ENCODE measurements around the gene OARD1.

The OARD1 gene

GRCh38 chr6:41074692-41075436 lies 2.7 kb upstream of the OARD1 start:
- WGBS (ENCODE audit: insufficient coverage, insufficient read length) = no CpG with 5 or more reads among the region's 11 CpGs
- H3K27ac ChIP-seq (ENCODE audit: low read length) = no peak overlapping the region
- no peaks in the 10 kb centered on the region for H3K9me3 ChIP-seq (ENCODE audit: control insufficient read depth, insufficient read depth, low read length)
- no peaks in the 10 kb centered on the region for H3K27me3 ChIP-seq (ENCODE audit: control insufficient read depth, insufficient read depth, low read length)
- H3K36me3 ChIP-seq (ENCODE audit: control insufficient read depth, insufficient read depth, low read length) = peaks cover 5% of the 10 kb centered on the region; the same call in 1 of the 2 replicates
- no peaks in the 10 kb centered on the region for H3K4me1 ChIP-seq (ENCODE audit: control insufficient read depth, insufficient read depth, low read length)
- no peak for DNase-seq (ENCODE audit: low read depth, low spot score)
- no peak overlapping the region for H3K4me3 ChIP-seq (ENCODE audit: low read length)

GRCh38 chr6:41073968-41074691 lies 2.0 kb upstream of the OARD1 start:
- no peaks in the 10 kb centered on the region for H3K4me1 ChIP-seq (ENCODE audit: control insufficient read depth, insufficient read depth, low read length)
- H3K9me3 ChIP-seq (ENCODE audit: control insufficient read depth, insufficient read depth, low read length) = no peaks in the 10 kb centered on the region
- no peaks in the 10 kb centered on the region for H3K27me3 ChIP-seq (ENCODE audit: control insufficient read depth, insufficient read depth, low read length)
- no peak for DNase-seq (ENCODE audit: low read depth, low spot score)
- peaks cover 3% of the 10 kb centered on the region; the same call in 1 of the 2 replicates for H3K36me3 ChIP-seq (ENCODE audit: control insufficient read depth, insufficient read depth, low read length)
- WGBS (ENCODE audit: insufficient coverage, insufficient read length) = no CpG with 5 or more reads among the region's 11 CpGs
- H3K27ac ChIP-seq (ENCODE audit: low read length) = no peak overlapping the region
- H3K4me3 ChIP-seq (ENCODE audit: low read length) = peak overlapping the region; percentile 53; the same call in 1 of the 2 replicates

GRCh38 chr6:41073203-41073967 lies 1.2 kb upstream of the OARD1 start:
- no CpG with 5 or more reads among the region's 74 CpGs for WGBS (ENCODE audit: insufficient coverage, insufficient read length)
- no peak overlapping the region for H3K27ac ChIP-seq (ENCODE audit: low read length)
- no peaks in the 10 kb centered on the region for H3K4me1 ChIP-seq (ENCODE audit: control insufficient read depth, insufficient read depth, low read length)
- DNase-seq (ENCODE audit: low read depth, low spot score) = peak; percentile 47
- H3K4me3 ChIP-seq (ENCODE audit: low read length) = peak overlapping the region; percentile 53
- no peaks in the 10 kb centered on the region for H3K9me3 ChIP-seq (ENCODE audit: control insufficient read depth, insufficient read depth, low read length)
- no peaks in the 10 kb centered on the region for H3K36me3 ChIP-seq (ENCODE audit: control insufficient read depth, insufficient read depth, low read length)
- H3K27me3 ChIP-seq (ENCODE audit: control insufficient read depth, insufficient read depth, low read length) = no peaks in the 10 kb centered on the region

GRCh38 chr6:41072836-41073202 lies 663 bp upstream of the OARD1 start, which contains the start of gene NFYA:
Gene NFYA (plus strand): TSS chr6:41072974. CDS start chr6:41079090, 6,116 bp downstream.
- Histone ChIP-seq H3K27ac (ENCODE audit: low read length) (peak within 1 kb of the TSS; percentile 74), H3K4me3 (ENCODE audit: low read length) (peak within 1 kb of the TSS; percentile 53), H3K4me1 (ENCODE audit: control insufficient read depth, insufficient read depth, low read length) (no peaks in the 10 kb centered on the region), H3K36me3 (ENCODE audit: control insufficient read depth, insufficient read depth, low read length) (no peaks in the 10 kb centered on the region; the same call in 1 of the 2 replicates), H3K9me3 (ENCODE audit: control insufficient read depth, insufficient read depth, low read length) (no peaks in the 10 kb centered on the region), H3K27me3 (ENCODE audit: control insufficient read depth, insufficient read depth, low read length) (no peaks in the 10 kb centered on the region)
- no peak for DNase-seq (ENCODE audit: low read depth, low spot score)
- no CpG with 5 or more reads among the region's 37 CpGs for WGBS (ENCODE audit: insufficient coverage, insufficient read length)

GRCh38 chr6:41071501-41071922 lies 644 bp downstream of the OARD1 start:
- H3K27me3 ChIP-seq (ENCODE audit: control insufficient read depth, insufficient read depth, low read length) = no peaks in the 10 kb centered on the region
- H3K36me3 ChIP-seq (ENCODE audit: control insufficient read depth, insufficient read depth, low read length) = peaks cover 2% of the 10 kb centered on the region; the same call in 1 of the 2 replicates
- no peaks in the 10 kb centered on the region for H3K4me1 ChIP-seq (ENCODE audit: control insufficient read depth, insufficient read depth, low read length)
- peak overlapping the region; percentile 53; the same call in 1 of the 2 replicates for H3K4me3 ChIP-seq (ENCODE audit: low read length)
- no peaks in the 10 kb centered on the region for H3K9me3 ChIP-seq (ENCODE audit: control insufficient read depth, insufficient read depth, low read length)
- no peak for DNase-seq (ENCODE audit: low read depth, low spot score)
- no CpG with 5 or more reads among the region's 16 CpGs for WGBS (ENCODE audit: insufficient coverage, insufficient read length)
- peak overlapping the region; percentile 74 for H3K27ac ChIP-seq (ENCODE audit: low read length)

- DNase-seq (ENCODE audit: low read depth, low spot score) = no peak
- no CpG with 5 or more reads among the region's 3 CpGs for WGBS (ENCODE audit: insufficient coverage, insufficient read length)
- peaks cover 2% of the 10 kb centered on the region; the same call in 1 of the 2 replicates for H3K36me3 ChIP-seq (ENCODE audit: control insufficient read depth, insufficient read depth, low read length)
Measured at GRCh38 chr6:41066867-41067304, 5.3 kb downstream of the OARD1 start.

GRCh38 chr6:41065550-41066026 lies 6.6 kb downstream of the OARD1 start:
- H3K4me1 ChIP-seq (ENCODE audit: control insufficient read depth, insufficient read depth, low read length) = no peaks in the 10 kb centered on the region
- H3K4me3 ChIP-seq (ENCODE audit: low read length) = no peak overlapping the region
- H3K36me3 ChIP-seq (ENCODE audit: control insufficient read depth, insufficient read depth, low read length) = peaks cover 2% of the 10 kb centered on the region; the same call in 1 of the 2 replicates
- no peak overlapping the region for H3K27ac ChIP-seq (ENCODE audit: low read length)
- H3K27me3 ChIP-seq (ENCODE audit: control insufficient read depth, insufficient read depth, low read length) = no peaks in the 10 kb centered on the region
- H3K9me3 ChIP-seq (ENCODE audit: control insufficient read depth, insufficient read depth, low read length) = no peaks in the 10 kb centered on the region
- no CpG with 5 or more reads among the region's 2 CpGs for WGBS (ENCODE audit: insufficient coverage, insufficient read length)
- no peak for DNase-seq (ENCODE audit: low read depth, low spot score)

More at GRCh38 chr6:41066867-41067304, 5.3 kb downstream of the OARD1 start:
- H3K27ac ChIP-seq (ENCODE audit: low read length) = no peak overlapping the region
- no peaks in the 10 kb centered on the region for H3K9me3 ChIP-seq (ENCODE audit: control insufficient read depth, insufficient read depth, low read length)
- H3K4me1 ChIP-seq (ENCODE audit: control insufficient read depth, insufficient read depth, low read length) = no peaks in the 10 kb centered on the region
- no peak overlapping the region for H3K4me3 ChIP-seq (ENCODE audit: low read length)
- H3K27me3 ChIP-seq (ENCODE audit: control insufficient read depth, insufficient read depth, low read length) = no peaks in the 10 kb centered on the region

- H3K27me3 ChIP-seq (ENCODE audit: control insufficient read depth, insufficient read depth, low read length) = no peaks in the 10 kb centered on the region
- no CpG with 5 or more reads among the region's 5 CpGs for WGBS (ENCODE audit: insufficient coverage, insufficient read length)
Measured at GRCh38 chr6:41064841-41065240, 7.3 kb downstream of the OARD1 start.

GRCh38 chr6:41063884-41064285 lies 8.3 kb downstream of the OARD1 start:
- Histone ChIP-seq H3K27ac (ENCODE audit: low read length) (no peak overlapping the region), H3K27me3 (ENCODE audit: control insufficient read depth, insufficient read depth, low read length) (no peaks in the 10 kb centered on the region), H3K4me1 (ENCODE audit: control insufficient read depth, insufficient read depth, low read length) (no peaks in the 10 kb centered on the region), H3K9me3 (ENCODE audit: control insufficient read depth, insufficient read depth, low read length) (no peaks in the 10 kb centered on the region), H3K4me3 (ENCODE audit: low read length) (no peak overlapping the region), H3K36me3 (ENCODE audit: control insufficient read depth, insufficient read depth, low read length) (peaks cover 2% of the 10 kb centered on the region; the same call in 1 of the 2 replicates)
- DNase-seq (ENCODE audit: low read depth, low spot score) = no peak
- WGBS (ENCODE audit: insufficient coverage, insufficient read length) = no CpG with 5 or more reads among the region's 2 CpGs

More at GRCh38 chr6:41064841-41065240, 7.3 kb downstream of the OARD1 start:
- no peaks in the 10 kb centered on the region for H3K4me1 ChIP-seq (ENCODE audit: control insufficient read depth, insufficient read depth, low read length)
- no peak overlapping the region for H3K4me3 ChIP-seq (ENCODE audit: low read length)
- DNase-seq (ENCODE audit: low read depth, low spot score) = no peak
- H3K36me3 ChIP-seq (ENCODE audit: control insufficient read depth, insufficient read depth, low read length) = peaks cover 2% of the 10 kb centered on the region; the same call in 1 of the 2 replicates
- H3K27ac ChIP-seq (ENCODE audit: low read length) = no peak overlapping the region
- no peaks in the 10 kb centered on the region for H3K9me3 ChIP-seq (ENCODE audit: control insufficient read depth, insufficient read depth, low read length)

- Histone ChIP-seq H3K9me3 (ENCODE audit: control insufficient read depth, insufficient read depth, low read length) (no peaks in the 10 kb centered on the region), H3K4me1 (ENCODE audit: control insufficient read depth, insufficient read depth, low read length) (no peaks in the 10 kb centered on the region), H3K36me3 (ENCODE audit: control insufficient read depth, insufficient read depth, low read length) (peaks cover under 1% of the 10 kb centered on the region; the same call in 1 of the 2 replicates), H3K4me3 (ENCODE audit: low read length) (no peak overlapping the region), H3K27ac (ENCODE audit: low read length) (no peak overlapping the region), H3K27me3 (ENCODE audit: control insufficient read depth, insufficient read depth, low read length) (no peaks in the 10 kb centered on the region)
- no CpG with 5 or more reads among the region's 1 CpG for WGBS (ENCODE audit: insufficient coverage, insufficient read length)
- DNase-seq (ENCODE audit: low read depth, low spot score) = no peak
Measured at GRCh38 chr6:41062056-41062455, 10.1 kb downstream of the OARD1 start.
